Measurements from ENCODE around the gene ARHGAP30.

DNA sequence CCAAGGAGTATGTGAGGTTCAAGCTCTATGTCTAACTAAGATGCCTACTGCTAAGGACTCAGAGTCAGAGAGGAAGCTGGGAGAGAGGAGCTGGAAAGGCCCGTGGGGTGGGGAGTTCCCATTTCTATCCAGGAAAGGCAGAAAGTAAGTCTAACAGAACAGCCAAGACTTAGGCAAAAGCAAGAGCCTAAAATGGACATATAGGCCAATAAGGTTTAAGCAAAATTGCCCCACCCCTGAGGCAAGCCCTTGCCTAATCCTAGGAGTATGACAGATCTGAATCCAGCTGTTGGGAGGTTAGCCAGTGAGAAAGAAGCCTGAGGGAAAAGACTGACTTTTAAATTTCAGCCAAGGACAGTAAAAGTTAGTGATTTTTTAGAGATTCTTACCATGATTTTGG, 26.8 kb upstream of the ARHGAP30 start:
- TF ChIP-seq GATA3 (IDR thresholded peaks at IDR 0.05; ENCODE audit: low read depth, low read length) = no peak
- TF ChIP-seq GATA2 (IDR thresholded peaks at IDR 0.05; ENCODE audit: low read depth, low read length) = no peak
